GM21619 (cell line): Measurements from ENCODE around the gene CORIN.
A peak's percentile ranks its signal among the peaks of the same experiment; 100 is the strongest.

Experiments used
- ATAC-seq: cut with Tn5 transposase; IDR thresholded peaks from one replicate; pipeline ENCODE4 v1.9.1; 2021; ENCODE audit not compliant: unreplicated experiment

CORIN gene

GRCh38 chr4:47837908-47838294 is at the start of gene CORIN:
CORIN (minus strand) TSS chr4:47838067; CDS start chr4:47837949, 118 bp downstream.
- no peak for ATAC-seq

GRCh38 chr4:47882228-47882627 is 44.4 kb upstream of the CORIN start:
- no peak for ATAC-seq

GRCh38 chr4:47879458-47879857 is 41.6 kb upstream of the CORIN start:
- ATAC-seq = no peak

GRCh38 chr4:47876784-47877546 is 39.1 kb upstream of the CORIN start:
- no peak for ATAC-seq

- no peak for ATAC-seq
Measured at GRCh38 chr4:47876310-47876709, 38.4 kb upstream of the CORIN start.

GRCh38 chr4:47873877-47874541 is 36.1 kb upstream of the CORIN start:
- no peak for ATAC-seq

- ATAC-seq = no peak
Measured at GRCh38 chr4:47863486-47863885, 25.6 kb upstream of the CORIN start.

GRCh38 chr4:47862297-47862696 is 24.4 kb upstream of the CORIN start:
- ATAC-seq = no peak

- ATAC-seq = no peak
Measured at GRCh38 chr4:47860305-47860704, 22.4 kb upstream of the CORIN start.

- ATAC-seq = no peak
Measured at GRCh38 chr4:47858006-47858405, 20.1 kb upstream of the CORIN start.

GRCh38 chr4:47856713-47857112 is 18.8 kb upstream of the CORIN start:
- ATAC-seq = no peak

- ATAC-seq = no peak
Measured at GRCh38 chr4:47855350-47855749, 17.5 kb upstream of the CORIN start.

GRCh38 chr4:47852136-47852535 is 14.3 kb upstream of the CORIN start:
- ATAC-seq = no peak

GRCh38 chr4:47849466-47849865 is 11.6 kb upstream of the CORIN start:
- no peak for ATAC-seq

- no peak for ATAC-seq
Measured at GRCh38 chr4:47848041-47848440, 10.2 kb upstream of the CORIN start.

GRCh38 chr4:47842985-47843384 is 5.1 kb upstream of the CORIN start:
- ATAC-seq = no peak

GRCh38 chr4:47840291-47840690 is 2.4 kb upstream of the CORIN start:
- ATAC-seq = no peak

- peak; percentile 58 for ATAC-seq
Measured at GRCh38 chr4:47839259-47839658, 1.4 kb upstream of the CORIN start.

- ATAC-seq = no peak
Measured at GRCh38 chr4:47838445-47838844, 578 bp upstream of the CORIN start.

GRCh38 chr4:47837094-47837907 is 566 bp downstream of the CORIN start:
- ATAC-seq = peak; percentile 67

GRCh38 chr4:47836641-47837093 is 1.2 kb downstream of the CORIN start:
- ATAC-seq = peak; percentile 66

- ATAC-seq = no peak
Measured at GRCh38 chr4:47835494-47835893, 2.4 kb downstream of the CORIN start.
